ENCODE data around the gene TCF15. TPM values are rescaled to one million over a fixed set of nuclear protein-coding genes. Genes with fewer than 3 reads are reported as not detected.
"Not testable (repeated sequence)": the region's sequence is repeated elsewhere in the genome, so short reads cannot be mapped to it uniquely, and the experiment has no call there.

TCF15 gene
- total RNA-seq, 1 experiment from 2014 or later: 0.40 TPM

DNA sequence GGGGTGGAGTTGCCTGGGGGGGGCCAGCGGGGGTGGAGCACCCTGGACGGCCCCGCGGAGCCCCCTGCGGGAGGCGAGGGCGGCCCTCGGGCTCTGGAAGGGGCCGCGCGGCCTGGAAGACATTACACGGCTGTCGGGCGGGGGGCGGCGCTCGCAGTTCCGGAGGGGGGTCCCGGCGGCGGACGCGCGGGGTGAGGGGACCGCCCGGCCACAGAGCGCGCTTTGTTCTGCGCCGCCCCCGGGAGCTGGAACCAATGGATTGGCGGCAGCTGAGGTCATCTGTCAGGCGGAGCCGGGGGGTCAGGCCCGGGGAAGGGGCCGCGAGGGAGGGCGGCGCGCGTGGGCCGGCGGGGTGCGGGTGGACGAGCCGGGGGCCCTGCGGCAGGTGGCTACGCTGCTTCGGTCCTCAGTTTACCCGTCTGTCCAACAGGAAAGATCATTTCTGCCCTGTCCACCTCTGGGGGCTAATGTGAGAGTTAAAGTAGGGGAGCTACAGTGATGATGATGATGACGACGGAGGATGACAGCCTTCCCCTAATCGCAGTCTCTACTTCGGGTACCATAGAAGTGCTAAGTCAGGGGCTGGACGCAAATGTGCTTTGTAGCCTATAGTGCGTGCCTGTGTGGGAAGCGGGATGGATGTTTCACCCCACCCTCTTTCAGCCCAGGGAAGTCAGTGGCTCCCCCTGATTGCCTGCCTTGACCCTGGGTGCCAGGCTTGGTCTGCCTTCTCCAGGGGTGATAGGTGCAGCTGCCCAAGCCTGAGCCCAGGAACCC lies 32.5 kb upstream of the TCF15 start:
- TF ChIP-seq EZH2phosphoT487 (IDR thresholded peaks at IDR 0.05; ENCODE audit: borderline replicate concordance, low read length) (no peak), EZH2 (IDR thresholded peaks at IDR 0.05; ENCODE audit: low read length, unreplicated experiment) (no peak)
- TF ChIP-seq, protein P1, sequence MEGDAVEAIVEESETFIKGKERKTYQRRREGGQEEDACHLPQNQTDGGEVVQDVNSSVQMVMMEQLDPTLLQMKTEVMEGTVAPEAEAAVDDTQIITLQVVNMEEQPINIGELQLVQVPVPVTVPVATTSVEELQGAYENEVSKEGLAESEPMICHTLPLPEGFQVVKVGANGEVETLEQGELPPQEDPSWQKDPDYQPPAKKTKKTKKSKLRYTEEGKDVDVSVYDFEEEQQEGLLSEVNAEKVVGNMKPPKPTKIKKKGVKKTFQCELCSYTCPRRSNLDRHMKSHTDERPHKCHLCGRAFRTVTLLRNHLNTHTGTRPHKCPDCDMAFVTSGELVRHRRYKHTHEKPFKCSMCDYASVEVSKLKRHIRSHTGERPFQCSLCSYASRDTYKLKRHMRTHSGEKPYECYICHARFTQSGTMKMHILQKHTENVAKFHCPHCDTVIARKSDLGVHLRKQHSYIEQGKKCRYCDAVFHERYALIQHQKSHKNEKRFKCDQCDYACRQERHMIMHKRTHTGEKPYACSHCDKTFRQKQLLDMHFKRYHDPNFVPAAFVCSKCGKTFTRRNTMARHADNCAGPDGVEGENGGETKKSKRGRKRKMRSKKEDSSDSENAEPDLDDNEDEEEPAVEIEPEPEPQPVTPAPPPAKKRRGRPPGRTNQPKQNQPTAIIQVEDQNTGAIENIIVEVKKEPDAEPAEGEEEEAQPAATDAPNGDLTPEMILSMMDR (conservative IDR thresholded peaks at IDR 0.05; ENCODE audit: low read depth, low read length): no peak
- H3F3A ChIP-seq (ENCODE audit: low read length, unreplicated experiment): no peaks in the 10 kb centered on the region
- H3K9ac ChIP-seq (ENCODE audit: low read length): no peak overlapping the region
- DNase-seq (no peak), ATAC-seq (no peak)
- 0 out of 2 replicates have a peak, but pooled peaks cover 3% of the 10 kb centered on the region for H3K79me2 ChIP-seq (ENCODE audit: low read length)
- no peak overlapping the region for H2AFZ ChIP-seq (ENCODE audit: low read length)
- BruUV-seq (replicated peaks): no TSS peak
- no peaks in the 10 kb centered on the region for H3K9me2 ChIP-seq (replicated peaks; ENCODE audit: low read length)
- no peaks in the 10 kb centered on the region for H3K4me1 ChIP-seq (ENCODE audit: insufficient read depth, low read length)
- no peak overlapping the region for H3K4me2 ChIP-seq (ENCODE audit: low read length)
- no peaks in the 10 kb centered on the region for H3K27me3 ChIP-seq (ENCODE audit: low read length)
- no peak overlapping the region for H3K4me3 ChIP-seq (ENCODE audit: low read length)
- peaks cover 4% of the 10 kb centered on the region for H3K36me3 ChIP-seq (ENCODE audit: low read depth, low read length)
- H4K20me1 ChIP-seq (ENCODE audit: low read length): peaks cover 16% of the 10 kb centered on the region
- H3K9me3 ChIP-seq (ENCODE audit: low read length): no peaks in the 10 kb centered on the region
- POLR2A ChIA-PET (ENCODE audit: unreplicated experiment): no interaction called here
- no peak overlapping the region for H3K27ac ChIP-seq (ENCODE audit: low read length)
- CTCF ChIA-PET: interaction anchor here (0.5 kb wide), 1 partner anchor 436 kb away, joined by 4 read pairs; no protein-coding TSS in a partner anchor
- intact Hi-C loops (cut with micrococcal nuclease): no loop called here

GRCh38 chr20:642013-642397 lies 31.9 kb upstream of the TCF15 start:
- BruUV-seq (replicated peaks); H3K4me2 ChIP-seq (ENCODE audit: low read length); POLR2A ChIA-PET (ENCODE audit: unreplicated experiment); H3K9me3 ChIP-seq (ENCODE audit: low read length); H3K9me2 ChIP-seq (replicated peaks; ENCODE audit: low read length); H3K4me1 ChIP-seq (ENCODE audit: insufficient read depth, low read length); H2AFZ ChIP-seq (ENCODE audit: low read length); DNase-seq; H3F3A ChIP-seq (ENCODE audit: low read length, unreplicated experiment); H3K36me3 ChIP-seq (ENCODE audit: low read depth, low read length); intact Hi-C loops (cut with micrococcal nuclease); H3K79me2 ChIP-seq (ENCODE audit: low read length); H3K27ac ChIP-seq (ENCODE audit: low read length); ATAC-seq; H3K4me3 ChIP-seq (ENCODE audit: low read length); H3K27me3 ChIP-seq (ENCODE audit: low read length); H3K9ac ChIP-seq (ENCODE audit: low read length); H4K20me1 ChIP-seq (ENCODE audit: low read length): not testable (repeated sequence)
- CTCF ChIA-PET: interaction anchor here (0.5 kb wide), 1 partner anchor 435 kb away, joined by 4 read pairs; no protein-coding TSS in a partner anchor

DNA sequence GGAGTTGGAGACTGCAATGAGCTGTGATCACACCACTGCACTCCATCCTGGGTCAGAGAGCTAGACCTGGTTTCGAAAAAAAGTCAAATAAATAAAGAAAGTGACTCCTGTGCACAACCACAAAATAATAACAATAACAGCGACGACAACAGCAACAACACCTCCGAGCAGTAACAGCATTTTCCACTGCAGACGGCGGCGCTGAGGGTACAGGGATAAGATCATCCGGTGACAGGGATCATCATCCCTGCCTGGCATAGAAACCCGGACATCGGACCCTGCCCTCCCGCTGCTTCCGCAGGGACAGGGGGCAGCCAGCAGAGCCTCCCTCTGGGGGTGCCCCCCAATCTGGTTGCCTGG lies 31.4 kb upstream of the TCF15 start:
- no peak overlapping the region for H3K4me2 ChIP-seq (ENCODE audit: low read length)
- ATAC-seq (no peak), DNase-seq (no peak)
- no peaks in the 10 kb centered on the region for H3K4me1 ChIP-seq (ENCODE audit: insufficient read depth, low read length)
- intact Hi-C loops (cut with micrococcal nuclease): no loop called here
- no TSS peak for BruUV-seq (replicated peaks)
- H3K27ac ChIP-seq (ENCODE audit: low read length): no peak overlapping the region
- ChIA-PET POLR2A (ENCODE audit: unreplicated experiment) (no interaction called here), CTCF (no interaction called here)
- H4K20me1 ChIP-seq (ENCODE audit: low read length): peaks cover 5% of the 10 kb centered on the region
- H3K9me2 ChIP-seq (replicated peaks; ENCODE audit: low read length): no peaks in the 10 kb centered on the region
- H3K79me2 ChIP-seq (ENCODE audit: low read length): no peaks in the 10 kb centered on the region
- H3F3A ChIP-seq (ENCODE audit: low read length, unreplicated experiment): no peaks in the 10 kb centered on the region
- H3K9me3 ChIP-seq (ENCODE audit: low read length): no peaks in the 10 kb centered on the region
- H2AFZ ChIP-seq (ENCODE audit: low read length): no peak overlapping the region
- no peak for TF ChIP-seq EZH2 (IDR thresholded peaks at IDR 0.05; ENCODE audit: low read length, unreplicated experiment)
- no peak for TF ChIP-seq EZH2phosphoT487 (IDR thresholded peaks at IDR 0.05; ENCODE audit: borderline replicate concordance, low read length)
- TF ChIP-seq, protein P1 (conservative IDR thresholded peaks at IDR 0.05; ENCODE audit: low read depth, low read length): no peak
- no peak overlapping the region for H3K9ac ChIP-seq (ENCODE audit: low read length)
- no peaks in the 10 kb centered on the region for H3K36me3 ChIP-seq (ENCODE audit: low read depth, low read length)
- H3K4me3 ChIP-seq (ENCODE audit: low read length): no peak overlapping the region
- H3K27me3 ChIP-seq (ENCODE audit: low read length): no peaks in the 10 kb centered on the region
